ENCODE data around the gene GUCY1A1.

GUCY1A1 gene

DNA sequence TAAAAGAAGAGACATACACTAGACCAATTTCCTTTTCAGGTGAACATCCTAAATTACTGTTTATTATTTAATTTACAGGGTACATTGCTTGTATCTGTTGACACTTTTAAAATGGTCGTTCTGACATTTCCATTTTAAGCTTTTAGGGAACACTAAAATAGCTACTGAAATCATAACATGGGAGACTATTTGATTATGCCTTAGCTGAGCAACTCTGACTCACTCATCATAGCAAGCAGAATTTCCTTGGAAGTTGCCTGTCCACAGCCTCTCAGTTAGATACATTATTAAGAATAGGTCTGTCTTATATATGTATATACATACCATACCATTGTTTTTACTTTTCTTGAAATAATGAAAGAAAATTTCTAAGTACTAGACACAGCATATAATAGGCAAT lies 114.1 kb downstream of the GUCY1A1 start:
- DNase-seq (ENCODE audit: low spot score): peak; percentile 11

DNA sequence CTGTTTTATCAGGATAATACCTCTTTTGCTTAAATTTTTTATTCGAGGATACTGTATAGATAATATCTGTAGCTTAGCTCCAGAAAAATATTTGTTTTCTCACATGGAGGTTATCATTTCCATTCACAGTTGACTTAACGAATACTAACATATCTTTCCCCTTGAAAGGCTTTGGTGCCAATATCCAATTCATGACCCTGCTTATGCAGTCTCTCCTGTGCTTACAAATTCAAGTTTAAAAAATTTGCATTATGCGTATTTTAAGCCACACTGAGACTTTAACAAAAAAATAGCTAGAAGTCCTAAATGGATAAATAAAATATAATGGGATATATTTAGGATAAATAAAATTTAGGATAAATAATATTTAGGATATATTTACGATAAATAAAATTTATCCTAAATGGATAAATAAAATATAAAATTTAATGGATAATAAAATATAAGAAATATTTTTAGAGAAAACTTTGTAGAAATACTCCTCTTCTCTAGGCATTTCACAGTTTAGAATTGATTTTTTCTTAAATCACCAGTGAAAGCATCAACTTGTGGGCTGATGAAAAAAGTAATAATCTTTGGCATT lies 114.7 kb downstream of the GUCY1A1 start:
- no peak for DNase-seq (ENCODE audit: low spot score)
